Measurements from ENCODE around the gene STK26. TPM values are rescaled to one million over a fixed set of nuclear protein-coding genes. Genes with fewer than 3 reads are reported as not detected.

The STK26 gene
- total and polyA plus RNA-seq, 4 experiments from 2014 or later: 38.1 to 57.2 (median 45.1) TPM

- POLR2A ChIA-PET (ENCODE audit: partially characterized antibody): no interaction called here
These were observed 78.1 kb downstream of the STK26 start for GRCh38 chrX:132101206-132101605.

GRCh38 chrX:132101799-132102198 is 78.7 kb downstream of the STK26 start:
- Mint-ChIP-seq H3K9me3 (no peaks in the 10 kb centered on the region), H3K27me3 (peaks cover 1 to 2% of the 10 kb centered on the region in 2 donors), H3K36me3 (no peaks in the 10 kb centered on the region), H3K4me3 (no peak overlapping the region), H3K4me1 (no peaks in the 10 kb centered on the region), H3K27ac (no peak overlapping the region)
- POLR2A ChIA-PET (ENCODE audit: partially characterized antibody): no interaction called here
- CTCF ChIA-PET (ENCODE audit: partially characterized antibody): no interaction called here
- no peak for DNase-seq
- H3K4me3 ChIP-seq (ENCODE audit: low read length in 2 of 2): no peak overlapping the region
- H3K36me3 ChIP-seq (ENCODE audit: insufficient read depth, low read length): no peaks in the 10 kb centered on the region
- no peaks in the 10 kb centered on the region for H3K27me3 ChIP-seq (ENCODE audit: insufficient read depth, low read length)
- no peaks in the 10 kb centered on the region for H3K4me1 ChIP-seq (ENCODE audit: insufficient read depth, low read length)
- intact Hi-C loops (cut with micrococcal nuclease): no loop called here
- H3K27ac ChIP-seq (ENCODE audit: low read depth, low read length): no peak overlapping the region
- no peaks in the 10 kb centered on the region for H3K9me3 ChIP-seq (ENCODE audit: control insufficient read depth in 1 of 2, low read length in 2 of 2)

More at GRCh38 chrX:132101206-132101605, 78.1 kb downstream of the STK26 start:
- no peak for DNase-seq
- Mint-ChIP-seq H3K27ac (no peak overlapping the region), H3K4me1 (no peaks in the 10 kb centered on the region), H3K27me3 (peaks cover 1 to 2% of the 10 kb centered on the region in 2 donors), H3K4me3 (no peak overlapping the region), H3K9me3 (no peaks in the 10 kb centered on the region), H3K36me3 (no peaks in the 10 kb centered on the region)
- H3K9me3 ChIP-seq (ENCODE audit: control insufficient read depth in 1 of 2, low read length in 2 of 2): no peaks in the 10 kb centered on the region
- intact Hi-C loops (cut with micrococcal nuclease): no loop called here
- CTCF ChIA-PET (ENCODE audit: partially characterized antibody): no interaction called here
- no peaks in the 10 kb centered on the region for H3K4me1 ChIP-seq (ENCODE audit: insufficient read depth, low read length)
- no peaks in the 10 kb centered on the region for H3K27me3 ChIP-seq (ENCODE audit: insufficient read depth, low read length)
- H3K4me3 ChIP-seq (ENCODE audit: low read length in 2 of 2): no peak overlapping the region
- H3K27ac ChIP-seq (ENCODE audit: low read depth, low read length): no peak overlapping the region
- no peaks in the 10 kb centered on the region for H3K36me3 ChIP-seq (ENCODE audit: insufficient read depth, low read length)

GRCh38 chrX:132107291-132107690 is 84.2 kb downstream of the STK26 start:
- H3K9me3 Mint-ChIP-seq: no peaks in the 10 kb centered on the region
- CTCF ChIA-PET (ENCODE audit: partially characterized antibody): interaction anchor here (1.3 kb wide), 1 partner anchor 15 kb away, joined by 4 read pairs; no protein-coding TSS in a partner anchor
- intact Hi-C loops (cut with micrococcal nuclease): no loop called here
- H3K27me3 Mint-ChIP-seq: peaks cover 0 to 2% of the 10 kb centered on the region in 2 donors
- no peak overlapping the region for H3K4me3 ChIP-seq (ENCODE audit: low read length in 2 of 2)
- H3K36me3 Mint-ChIP-seq: no peaks in the 10 kb centered on the region
- POLR2A ChIA-PET (ENCODE audit: partially characterized antibody): no interaction called here
- no peak overlapping the region for H3K27ac Mint-ChIP-seq
- H3K36me3 ChIP-seq (ENCODE audit: insufficient read depth, low read length): no peaks in the 10 kb centered on the region
- no peaks in the 10 kb centered on the region for H3K27me3 ChIP-seq (ENCODE audit: insufficient read depth, low read length)
- H3K4me3 Mint-ChIP-seq: no peak overlapping the region
- H3K9me3 ChIP-seq (ENCODE audit: control insufficient read depth in 1 of 2, low read length in 2 of 2): no peaks in the 10 kb centered on the region
- no peaks in the 10 kb centered on the region for H3K4me1 Mint-ChIP-seq
- no peak for DNase-seq
- no peaks in the 10 kb centered on the region for H3K4me1 ChIP-seq (ENCODE audit: insufficient read depth, low read length)
- no peak overlapping the region for H3K27ac ChIP-seq (ENCODE audit: low read depth, low read length)

- peaks cover 0 to 3% of the 10 kb centered on the region in 2 donors for H3K27me3 Mint-ChIP-seq
- H3K4me1 ChIP-seq (ENCODE audit: insufficient read depth, low read length): no peaks in the 10 kb centered on the region
- intact Hi-C loops (cut with micrococcal nuclease): no loop called here
- no peak overlapping the region for H3K4me3 ChIP-seq (ENCODE audit: low read length in 2 of 2)
- no peaks in the 10 kb centered on the region for H3K27me3 ChIP-seq (ENCODE audit: insufficient read depth, low read length)
- DNase-seq: no peak
- H3K9me3 ChIP-seq (ENCODE audit: control insufficient read depth in 1 of 2, low read length in 2 of 2): no peaks in the 10 kb centered on the region
- H3K4me1 Mint-ChIP-seq: no peaks in the 10 kb centered on the region
- H3K4me3 Mint-ChIP-seq: no peak overlapping the region
- no peaks in the 10 kb centered on the region for H3K9me3 Mint-ChIP-seq
- CTCF ChIA-PET (ENCODE audit: partially characterized antibody): interaction anchor here (0.7 kb wide), 1 partner anchor 22 kb away, joined by 3 read pairs; no protein-coding TSS in a partner anchor
- no peak overlapping the region for H3K27ac Mint-ChIP-seq
- H3K36me3 ChIP-seq (ENCODE audit: insufficient read depth, low read length): no peaks in the 10 kb centered on the region
- no peak overlapping the region for H3K27ac ChIP-seq (ENCODE audit: low read depth, low read length)
- no peaks in the 10 kb centered on the region for H3K36me3 Mint-ChIP-seq
- POLR2A ChIA-PET (ENCODE audit: partially characterized antibody): no interaction called here
These were observed 91.5 kb downstream of the STK26 start for GRCh38 chrX:132114607-132115006.

GRCh38 chrX:132115792-132116191 is 92.7 kb downstream of the STK26 start:
- no peaks in the 10 kb centered on the region for H3K9me3 Mint-ChIP-seq
- no peaks in the 10 kb centered on the region for H3K4me1 Mint-ChIP-seq
- H3K36me3 Mint-ChIP-seq: no peaks in the 10 kb centered on the region
- Histone ChIP-seq H3K27me3 (ENCODE audit: insufficient read depth, low read length) (no peaks in the 10 kb centered on the region), H3K27ac (ENCODE audit: low read depth, low read length) (no peak overlapping the region), H3K4me3 (ENCODE audit: low read length in 2 of 2) (no peak overlapping the region), H3K4me1 (ENCODE audit: insufficient read depth, low read length) (no peaks in the 10 kb centered on the region), H3K36me3 (ENCODE audit: insufficient read depth, low read length) (no peaks in the 10 kb centered on the region), H3K9me3 (ENCODE audit: control insufficient read depth in 1 of 2, low read length in 2 of 2) (no peaks in the 10 kb centered on the region)
- H3K4me3 Mint-ChIP-seq: no peak overlapping the region
- no peak overlapping the region for H3K27ac Mint-ChIP-seq
- DNase-seq: no peak
- ChIA-PET CTCF (ENCODE audit: partially characterized antibody) (no interaction called here), POLR2A (ENCODE audit: partially characterized antibody) (no interaction called here)
- H3K27me3 Mint-ChIP-seq: peaks cover 0 to 3% of the 10 kb centered on the region in 2 donors
- intact Hi-C loops (cut with micrococcal nuclease): no loop called here

- Mint-ChIP-seq H3K27ac (no peak overlapping the region), H3K36me3 (no peaks in the 10 kb centered on the region), H3K4me1 (no peaks in the 10 kb centered on the region), H3K27me3 (peaks cover 0 to 3% of the 10 kb centered on the region in 2 donors), H3K4me3 (no peak overlapping the region), H3K9me3 (peaks cover 0 to 4% (median 0%) of the 10 kb centered on the region in 8 donors)
- DNase-seq: no peak
- Histone ChIP-seq H3K27ac (ENCODE audit: low read depth, low read length) (no peak overlapping the region), H3K27me3 (ENCODE audit: insufficient read depth, low read length) (no peaks in the 10 kb centered on the region), H3K36me3 (ENCODE audit: insufficient read depth, low read length) (no peaks in the 10 kb centered on the region), H3K4me1 (ENCODE audit: insufficient read depth, low read length) (no peaks in the 10 kb centered on the region), H3K9me3 (ENCODE audit: control insufficient read depth in 1 of 2, low read length in 2 of 2) (no peaks in the 10 kb centered on the region), H3K4me3 (ENCODE audit: low read length in 2 of 2) (no peak overlapping the region)
- ChIA-PET POLR2A (ENCODE audit: partially characterized antibody) (no interaction called here), CTCF (ENCODE audit: partially characterized antibody) (no interaction called here)
- intact Hi-C loops (cut with micrococcal nuclease): no loop called here
These were observed 95.3 kb downstream of the STK26 start for GRCh38 chrX:132118358-132118757.

GRCh38 chrX:132119283-132119682 is 96.2 kb downstream of the STK26 start:
- peaks cover 0 to 3% of the 10 kb centered on the region in 2 donors for H3K27me3 Mint-ChIP-seq
- no peaks in the 10 kb centered on the region for H3K9me3 ChIP-seq (ENCODE audit: control insufficient read depth in 1 of 2, low read length in 2 of 2)
- DNase-seq: no peak
- H3K27ac ChIP-seq (ENCODE audit: low read depth, low read length): no peak overlapping the region
- ChIA-PET POLR2A (ENCODE audit: partially characterized antibody) (no interaction called here), CTCF (ENCODE audit: partially characterized antibody) (no interaction called here)
- no peak overlapping the region for H3K4me3 ChIP-seq (ENCODE audit: low read length in 2 of 2)
- H3K27me3 ChIP-seq (ENCODE audit: insufficient read depth, low read length): no peaks in the 10 kb centered on the region
- no peak overlapping the region for H3K27ac Mint-ChIP-seq
- H3K36me3 Mint-ChIP-seq: no peaks in the 10 kb centered on the region
- H3K36me3 ChIP-seq (ENCODE audit: insufficient read depth, low read length): no peaks in the 10 kb centered on the region
- no peak overlapping the region for H3K4me3 Mint-ChIP-seq
- H3K9me3 Mint-ChIP-seq: peaks cover 0 to 4% (median 0%) of the 10 kb centered on the region in 8 donors
- no peaks in the 10 kb centered on the region for H3K4me1 ChIP-seq (ENCODE audit: insufficient read depth, low read length)
- intact Hi-C loops (cut with micrococcal nuclease): no loop called here
- no peaks in the 10 kb centered on the region for H3K4me1 Mint-ChIP-seq
